ENCODE measurements around the gene PCBD1. TPM values are rescaled to one million over a fixed set of nuclear protein-coding genes. Genes with fewer than 3 reads are reported as not detected.

The PCBD1 gene
- total and polyA plus RNA-seq, 2 donors (not counting 1 experiment from before 2014, with no cell fraction given), result 6.7 to 14.1 TPM

DNA sequence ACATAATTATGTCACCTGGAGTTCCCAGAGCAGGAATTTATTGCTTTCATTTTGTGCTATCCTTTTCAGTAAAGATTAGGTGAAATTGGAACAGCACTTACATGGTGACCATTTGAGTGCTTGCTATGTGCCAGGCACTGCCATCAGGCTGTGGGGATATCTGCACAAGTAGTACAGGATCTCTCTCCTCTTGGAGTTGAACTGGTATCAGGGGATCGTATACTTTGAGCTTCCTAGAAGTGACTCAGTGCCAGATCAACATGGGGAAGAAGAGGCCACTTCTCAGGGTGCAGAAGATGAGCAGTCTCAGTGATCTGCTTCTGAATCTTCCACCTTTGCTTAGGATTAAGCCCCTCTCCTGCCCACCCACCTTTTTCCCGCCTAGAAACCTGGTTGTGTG is 43.1 kb downstream of the PCBD1 start:
- ATAC-seq (ENCODE audit: low read depth) (no peak), DNase-seq (no peak)
- no peak overlapping the region for H3K4me2 ChIP-seq (replicated peaks; ENCODE audit: low read depth, low read length, poor library complexity, severe bottlenecking)
- 89% methylated on average over 1 of the region's 2 CpGs for WGBS (ENCODE audit: insufficient coverage)
- intact Hi-C loops (cut with micrococcal nuclease), result no loop called here
- ChIA-PET POLR2A (no interaction called here), CTCF (no interaction called here)
- no peak for TF ChIP-seq EZH2 (IDR thresholded peaks at IDR 0.05; ENCODE audit: borderline replicate concordance, insufficient read depth, low read depth, low read length, poor library complexity, severe bottlenecking)
- TF ChIP-seq, protein P1, sequence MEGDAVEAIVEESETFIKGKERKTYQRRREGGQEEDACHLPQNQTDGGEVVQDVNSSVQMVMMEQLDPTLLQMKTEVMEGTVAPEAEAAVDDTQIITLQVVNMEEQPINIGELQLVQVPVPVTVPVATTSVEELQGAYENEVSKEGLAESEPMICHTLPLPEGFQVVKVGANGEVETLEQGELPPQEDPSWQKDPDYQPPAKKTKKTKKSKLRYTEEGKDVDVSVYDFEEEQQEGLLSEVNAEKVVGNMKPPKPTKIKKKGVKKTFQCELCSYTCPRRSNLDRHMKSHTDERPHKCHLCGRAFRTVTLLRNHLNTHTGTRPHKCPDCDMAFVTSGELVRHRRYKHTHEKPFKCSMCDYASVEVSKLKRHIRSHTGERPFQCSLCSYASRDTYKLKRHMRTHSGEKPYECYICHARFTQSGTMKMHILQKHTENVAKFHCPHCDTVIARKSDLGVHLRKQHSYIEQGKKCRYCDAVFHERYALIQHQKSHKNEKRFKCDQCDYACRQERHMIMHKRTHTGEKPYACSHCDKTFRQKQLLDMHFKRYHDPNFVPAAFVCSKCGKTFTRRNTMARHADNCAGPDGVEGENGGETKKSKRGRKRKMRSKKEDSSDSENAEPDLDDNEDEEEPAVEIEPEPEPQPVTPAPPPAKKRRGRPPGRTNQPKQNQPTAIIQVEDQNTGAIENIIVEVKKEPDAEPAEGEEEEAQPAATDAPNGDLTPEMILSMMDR (IDR thresholded peaks at IDR 0.05), result no peak
- Mint-ChIP-seq H3K27ac (no peak overlapping the region), H3K4me3 (no peak overlapping the region), H3K27me3 (no peaks in the 10 kb centered on the region), H3K9me3 (ENCODE audit: insufficient read depth) (no peaks in the 10 kb centered on the region), H3K4me1 (peaks cover 3% of the 10 kb centered on the region)
- no peaks in the 10 kb centered on the region for H3K4me1 ChIP-seq (ENCODE audit: control insufficient read depth in 2 of 2, insufficient read depth in 2 of 2, low read length in 2 of 2)
- H3K27me3 ChIP-seq (replicated peaks in 1 of 4; ENCODE audit: control extremely low read depth in 1 of 4, control insufficient read depth in 3 of 4, insufficient read depth in 4 of 4, low read length in 3 of 4), result no peaks in the 10 kb centered on the region
- no peaks in the 10 kb centered on the region for H3K79me2 ChIP-seq (ENCODE audit: control insufficient read depth, insufficient read depth, low read length)
- H3K4me3 ChIP-seq (ENCODE audit: control extremely low read depth in 1 of 5, extremely low read depth in 1 of 5, insufficient read depth in 1 of 5, low read depth in 2 of 5, low read length in 4 of 5), result no peak overlapping the region
- peaks cover 2 to 25% of the 10 kb centered on the region in 2 experiments for H3K36me3 ChIP-seq (replicated peaks in 1 of 2; ENCODE audit: control extremely low read depth in 1 of 2, control insufficient read depth in 1 of 2, extremely low read depth in 1 of 2, insufficient read depth in 2 of 2, low read length in 1 of 2)
- H2AFZ ChIP-seq (ENCODE audit: insufficient read depth, low read depth, low read length, poor library complexity, severe bottlenecking), result no peak overlapping the region
- H3K9ac ChIP-seq (ENCODE audit: low read length), result no peak overlapping the region
- H3K9me3 ChIP-seq (ENCODE audit: control extremely low read depth in 1 of 3, control insufficient read depth in 2 of 3, insufficient read depth in 1 of 3, low read length in 2 of 3), result no peaks in the 10 kb centered on the region
- H4K20me1 ChIP-seq (ENCODE audit: control insufficient read depth, insufficient read depth, low read length, poor library complexity, severe bottlenecking), result no peaks in the 10 kb centered on the region
- H3K27ac ChIP-seq (ENCODE audit: low read length in 2 of 2), result no peak overlapping the region

DNA sequence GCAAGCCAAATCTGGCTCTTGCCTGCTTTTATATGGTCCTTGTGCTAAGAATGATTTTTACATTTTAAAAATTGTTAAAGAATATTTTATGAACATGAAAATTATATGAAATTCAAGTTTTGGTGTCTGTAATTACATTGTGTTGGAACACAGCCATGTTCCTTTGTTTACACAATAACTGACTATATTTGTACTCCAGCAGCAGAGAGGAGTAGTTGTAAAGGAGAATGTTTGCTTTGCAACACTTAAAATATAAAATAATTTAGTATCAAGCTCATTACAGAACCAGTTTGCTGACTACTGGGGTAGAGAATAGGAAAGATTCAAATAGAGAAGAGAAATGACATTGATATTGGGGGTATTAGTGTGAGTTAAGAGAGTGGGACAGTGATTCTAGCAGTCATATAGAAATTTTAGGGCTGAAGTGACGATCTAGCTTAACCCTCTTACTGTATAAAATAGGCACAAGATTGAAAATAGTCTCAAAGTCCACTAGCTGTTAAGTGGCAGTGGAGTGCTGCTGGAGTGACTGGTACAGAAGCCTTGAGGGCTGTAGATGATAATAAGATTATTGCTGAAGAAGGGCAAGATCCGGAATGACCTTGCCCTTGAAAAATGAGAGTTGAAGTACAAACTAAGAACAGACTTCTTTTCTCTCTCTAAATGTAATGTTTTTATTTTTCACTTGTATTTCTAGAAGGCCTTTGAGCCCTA is 44.4 kb downstream of the PCBD1 start:
- no peaks in the 10 kb centered on the region for H3K9me3 ChIP-seq (ENCODE audit: control extremely low read depth in 1 of 3, control insufficient read depth in 2 of 3, insufficient read depth in 1 of 3, low read length in 2 of 3)
- no peak overlapping the region for H3K9ac ChIP-seq (ENCODE audit: low read length)
- intact Hi-C loops (cut with micrococcal nuclease), result no loop called here
- H4K20me1 ChIP-seq (ENCODE audit: control insufficient read depth, insufficient read depth, low read length, poor library complexity, severe bottlenecking), result peaks cover 6% of the 10 kb centered on the region
- no peak overlapping the region for H3K27ac ChIP-seq (ENCODE audit: low read length in 2 of 2)
- DNase-seq (no peak), ATAC-seq (ENCODE audit: low read depth) (no peak)
- Mint-ChIP-seq H3K27ac (no peak overlapping the region), H3K9me3 (ENCODE audit: insufficient read depth) (no peaks in the 10 kb centered on the region), H3K4me3 (no peak overlapping the region), H3K4me1 (peaks cover 4% of the 10 kb centered on the region), H3K27me3 (no peaks in the 10 kb centered on the region)
- ChIA-PET POLR2A (no interaction called here), CTCF (interaction anchor here (0.6 kb wide), 1 partner anchor 1642 kb away, joined by 3 read pairs; no protein-coding TSS in a partner anchor)
- H2AFZ ChIP-seq (ENCODE audit: insufficient read depth, low read depth, low read length, poor library complexity, severe bottlenecking), result no peak overlapping the region
- H3K4me2 ChIP-seq (replicated peaks; ENCODE audit: low read depth, low read length, poor library complexity, severe bottlenecking), result no peak overlapping the region
- H3K4me1 ChIP-seq (ENCODE audit: control insufficient read depth in 2 of 2, insufficient read depth in 2 of 2, low read length in 2 of 2), result no peaks in the 10 kb centered on the region
- H3K4me3 ChIP-seq (ENCODE audit: control extremely low read depth in 1 of 5, extremely low read depth in 1 of 5, insufficient read depth in 1 of 5, low read depth in 2 of 5, low read length in 4 of 5), result no peak overlapping the region
- TF ChIP-seq EZH2 (IDR thresholded peaks at IDR 0.05; ENCODE audit: borderline replicate concordance, insufficient read depth, low read depth, low read length, poor library complexity, severe bottlenecking), result no peak
- TF ChIP-seq, protein P1 (IDR thresholded peaks at IDR 0.05), result no peak
- H3K36me3 ChIP-seq (replicated peaks in 1 of 2; ENCODE audit: control extremely low read depth in 1 of 2, control insufficient read depth in 1 of 2, extremely low read depth in 1 of 2, insufficient read depth in 2 of 2, low read length in 1 of 2), result peaks cover 2 to 18% of the 10 kb centered on the region in 2 experiments
- WGBS (ENCODE audit: insufficient coverage), result no CpG with 5 or more reads among the region's 2 CpGs
- H3K27me3 ChIP-seq (replicated peaks in 1 of 4; ENCODE audit: control extremely low read depth in 1 of 4, control insufficient read depth in 3 of 4, insufficient read depth in 4 of 4, low read length in 3 of 4), result no peaks in the 10 kb centered on the region
- H3K79me2 ChIP-seq (ENCODE audit: control insufficient read depth, insufficient read depth, low read length), result peaks cover 3% of the 10 kb centered on the region
